Heart left ventricle (tissue), 13 donors: Measurements from ENCODE around the gene COL28A1.

Experiments
- POLR2A ChIP-seq, 2 donors: fragments of 450-650 bp; IDR thresholded peaks; one replicate each; pipeline ENCODE4 v1.6.1; 2017; ENCODE audit warnings: antibody characterized with exemption in 2 of 2, mild to moderate bottlenecking in 2 of 2, moderate library complexity in 2 of 2
- TF ChIP-seq, protein P1 (sequence below), 12 donors: fragments of 200-600 bp; sonication (generic) in 4 of 12; IDR thresholded peaks; one replicate each; pipeline versions ENCODE4 v1.5.0 to v1.8.0; 2018 to 2022; ENCODE audit warnings: antibody characterized with exemption in 12 of 12, mild to moderate bottlenecking in 5 of 12
- donor health status: ischemic (EF 13 %, LVEDD 7.1; RV severe dilation, severe dysfunction).
- donor health status: DM: no; HTN: yes; CAD: no.
- donor health status: DM: no; HTN: no; CAD: no.
- donor health status: ischemic (EF 25% LVEDD 6.9; RV normal size, moderate dysfunction).
- donor health status: ischemic (EF 25% LVEDD 5.7; RV mildly dilated, moderate dysfunction).
- donor health status: ischemic (EF 35%, LVEDD 5.7; RV mildly dilated, moderate dysfunction).
- donor health status: nonischemic (EF 11% LVEDD 7.7; RV severe dilation, severe dysfunction).
- donor health status: DM: yes; HTN: yes; CAD: no.
- donor health status: PGD.
- donor health status: ischemic (EF 29% LVEDD 5.4; RV normal size, mild dysfunction).
- donor health status: nonischemic (EF 23%, LVEDD 6.1; RV moderate dilation, normal function).

DNA sequence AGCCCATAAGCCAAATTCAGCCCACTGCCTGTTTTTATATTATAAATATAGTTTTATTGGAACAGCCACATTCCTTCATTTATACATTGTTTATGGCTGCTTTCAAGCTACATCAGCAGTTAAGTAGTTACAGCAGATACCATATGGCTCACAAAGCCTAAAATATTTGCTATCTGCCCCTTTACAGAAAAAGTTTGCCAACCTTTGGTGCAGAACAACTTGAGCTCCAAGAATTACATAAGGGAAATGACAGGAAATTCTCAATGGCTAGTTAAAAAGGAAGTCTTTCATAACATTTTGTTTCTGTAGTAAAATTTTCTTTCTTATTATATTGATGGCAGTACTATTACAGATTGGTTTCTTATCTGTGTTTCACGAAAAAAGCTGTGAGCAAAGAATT lies 59.3 kb downstream of the COL28A1 start:
- no peak for TF ChIP-seq POLR2A (IDR thresholded peaks at IDR 0.05)
- TF ChIP-seq, protein P1, sequence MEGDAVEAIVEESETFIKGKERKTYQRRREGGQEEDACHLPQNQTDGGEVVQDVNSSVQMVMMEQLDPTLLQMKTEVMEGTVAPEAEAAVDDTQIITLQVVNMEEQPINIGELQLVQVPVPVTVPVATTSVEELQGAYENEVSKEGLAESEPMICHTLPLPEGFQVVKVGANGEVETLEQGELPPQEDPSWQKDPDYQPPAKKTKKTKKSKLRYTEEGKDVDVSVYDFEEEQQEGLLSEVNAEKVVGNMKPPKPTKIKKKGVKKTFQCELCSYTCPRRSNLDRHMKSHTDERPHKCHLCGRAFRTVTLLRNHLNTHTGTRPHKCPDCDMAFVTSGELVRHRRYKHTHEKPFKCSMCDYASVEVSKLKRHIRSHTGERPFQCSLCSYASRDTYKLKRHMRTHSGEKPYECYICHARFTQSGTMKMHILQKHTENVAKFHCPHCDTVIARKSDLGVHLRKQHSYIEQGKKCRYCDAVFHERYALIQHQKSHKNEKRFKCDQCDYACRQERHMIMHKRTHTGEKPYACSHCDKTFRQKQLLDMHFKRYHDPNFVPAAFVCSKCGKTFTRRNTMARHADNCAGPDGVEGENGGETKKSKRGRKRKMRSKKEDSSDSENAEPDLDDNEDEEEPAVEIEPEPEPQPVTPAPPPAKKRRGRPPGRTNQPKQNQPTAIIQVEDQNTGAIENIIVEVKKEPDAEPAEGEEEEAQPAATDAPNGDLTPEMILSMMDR (IDR thresholded peaks at IDR 0.05): no peak
